Stimulated activated CD8-positive, alpha-beta memory T cell treated with anti-CD3 and anti-CD28 coated beads, Interleukin-12 subunit alpha, Interleukin-12 subunit beta, amount 100 ng/mL, for 1 hour (primary cell): ENCODE results near the gene ANO3.

Experiments used
- DNase-seq: peaks from one replicate; pipeline ENCODE4 v3.0.0-alpha.2; 2020; ENCODE audit warnings: low read depth

ANO3 gene

GRCh38 chr11:26359055-26359454 lies 27.1 kb downstream of the ANO3 start:
- no peak for DNase-seq

- DNase-seq = no peak
Measured at GRCh38 chr11:26365284-26365683, 33.4 kb downstream of the ANO3 start.

- DNase-seq = no peak
Measured at GRCh38 chr11:26377619-26378018, 45.7 kb downstream of the ANO3 start.

- no peak for DNase-seq
Measured at GRCh38 chr11:26399336-26399735, 67.4 kb downstream of the ANO3 start.

- no peak for DNase-seq
Measured at GRCh38 chr11:26410706-26411366, 78.9 kb downstream of the ANO3 start.

GRCh38 chr11:26412955-26413354 lies 81.0 kb downstream of the ANO3 start:
- DNase-seq = no peak

- no peak for DNase-seq
Measured at GRCh38 chr11:26418386-26418912, 86.5 kb downstream of the ANO3 start.

- DNase-seq = no peak
Measured at GRCh38 chr11:26420331-26420730, 88.4 kb downstream of the ANO3 start.

- no peak for DNase-seq
Measured at GRCh38 chr11:26424255-26424654, 92.3 kb downstream of the ANO3 start.

GRCh38 chr11:26439854-26440253 lies 107.9 kb downstream of the ANO3 start:
- no peak for DNase-seq

GRCh38 chr11:26442131-26442530 lies 110.2 kb downstream of the ANO3 start:
- no peak for DNase-seq

GRCh38 chr11:26443617-26444016 lies 111.7 kb downstream of the ANO3 start:
- DNase-seq = no peak

GRCh38 chr11:26457636-26458035 lies 125.7 kb downstream of the ANO3 start:
- no peak for DNase-seq

GRCh38 chr11:26465274-26465673 lies 133.3 kb downstream of the ANO3 start:
- DNase-seq = no peak

- DNase-seq = no peak
Measured at GRCh38 chr11:26467506-26467905, 135.6 kb downstream of the ANO3 start.

- no peak for DNase-seq
Measured at GRCh38 chr11:26470992-26471391, 139.1 kb downstream of the ANO3 start.

GRCh38 chr11:26473216-26474194 lies 141.6 kb downstream of the ANO3 start:
- no peak for DNase-seq

GRCh38 chr11:26474401-26474800 lies 142.5 kb downstream of the ANO3 start:
- no peak for DNase-seq

GRCh38 chr11:26477396-26477795 lies 145.5 kb downstream of the ANO3 start:
- DNase-seq = no peak

GRCh38 chr11:26478710-26479109 lies 146.8 kb downstream of the ANO3 start:
- DNase-seq = no peak

GRCh38 chr11:26480041-26480440 lies 148.1 kb downstream of the ANO3 start:
- no peak for DNase-seq

- DNase-seq = no peak
Measured at GRCh38 chr11:26483108-26483507, 151.2 kb downstream of the ANO3 start.

GRCh38 chr11:26490546-26490945 lies 158.6 kb downstream of the ANO3 start:
- no peak for DNase-seq
